ENCODE data around the gene BABAM1. TPM values are rescaled to one million over a fixed set of nuclear protein-coding genes. Genes with fewer than 3 reads are reported as not detected.

Gene BABAM1
- total RNA-seq, 1 donor from 2014 or later, result 67.9 TPM

- intact Hi-C loops (cut with DNase I), result no loop called here
These were observed 39.4 kb upstream of the BABAM1 start for GRCh38 chr19:17227798-17228367.

GRCh38 chr19:17229890-17230289 lies 37.4 kb upstream of the BABAM1 start:
- Histone ChIP-seq H3K4me1 (peaks cover 16% of the 10 kb centered on the region), H3K36me3 (peaks cover 32% of the 10 kb centered on the region), H3K4me3 (no peak overlapping the region), H3K27ac (no peak overlapping the region), H3K27me3 (no peaks in the 10 kb centered on the region), H3K9me3 (no peaks in the 10 kb centered on the region)
- TF ChIP-seq CTCF (IDR thresholded peaks at IDR 0.05), result no peak
- DNase-seq (no peak), ATAC-seq (no peak)
- intact Hi-C loops (cut with DNase I), result no loop called here

More at GRCh38 chr19:17227798-17228367, 39.4 kb upstream of the BABAM1 start:
- Histone ChIP-seq H3K36me3 (peaks cover 23% of the 10 kb centered on the region), H3K4me3 (no peak overlapping the region), H3K27ac (no peak overlapping the region), H3K4me1 (peaks cover 11% of the 10 kb centered on the region), H3K27me3 (no peaks in the 10 kb centered on the region), H3K9me3 (no peaks in the 10 kb centered on the region)
- no peak for TF ChIP-seq CTCF (IDR thresholded peaks at IDR 0.05)
- no peak for DNase-seq
- no peak for ATAC-seq

GRCh38 chr19:17232258-17232657 lies 35.0 kb upstream of the BABAM1 start:
- H3K36me3 ChIP-seq, result peaks cover 32% of the 10 kb centered on the region
- no peaks in the 10 kb centered on the region for H3K27me3 ChIP-seq
- no peak overlapping the region for H3K27ac ChIP-seq
- TF ChIP-seq CTCF (IDR thresholded peaks at IDR 0.05), result no peak
- H3K4me3 ChIP-seq, result no peak overlapping the region
- ATAC-seq, result no peak
- no peak for DNase-seq
- intact Hi-C loops (cut with DNase I), result no loop called here
- peaks cover 18% of the 10 kb centered on the region for H3K4me1 ChIP-seq
- no peaks in the 10 kb centered on the region for H3K9me3 ChIP-seq

GRCh38 chr19:17234911-17235299 lies 32.3 kb upstream of the BABAM1 start:
- DNase-seq, result no peak
- Histone ChIP-seq H3K36me3 (peaks cover 45% of the 10 kb centered on the region), H3K9me3 (no peaks in the 10 kb centered on the region), H3K4me3 (peak overlapping the region; percentile 56), H3K27ac (peak overlapping the region; percentile 42), H3K4me1 (peaks cover 18% of the 10 kb centered on the region), H3K27me3 (no peaks in the 10 kb centered on the region)
- TF ChIP-seq CTCF (IDR thresholded peaks at IDR 0.05), result no peak
- intact Hi-C loops (cut with DNase I), result no loop called here
- ATAC-seq, result peak; percentile 76

GRCh38 chr19:17235300-17235970 lies 31.8 kb upstream of the BABAM1 start:
- intact Hi-C loops (cut with DNase I), result no loop called here
- TF ChIP-seq CTCF (IDR thresholded peaks at IDR 0.05), result peak; percentile 52
- ATAC-seq (peak; percentile 91), DNase-seq (peak; percentile 87)
- H3K27ac ChIP-seq, result peak overlapping the region; percentile 42
- H3K9me3 ChIP-seq, result no peaks in the 10 kb centered on the region
- H3K4me1 ChIP-seq, result peaks cover 18% of the 10 kb centered on the region
- H3K36me3 ChIP-seq, result peaks cover 45% of the 10 kb centered on the region
- H3K4me3 ChIP-seq, result peak overlapping the region; percentile 56
- H3K27me3 ChIP-seq, result no peaks in the 10 kb centered on the region

Data from upper lobe of right lung (tissue), 1 donor.